Measurements from ENCODE around the gene CMSS1.

DNA sequence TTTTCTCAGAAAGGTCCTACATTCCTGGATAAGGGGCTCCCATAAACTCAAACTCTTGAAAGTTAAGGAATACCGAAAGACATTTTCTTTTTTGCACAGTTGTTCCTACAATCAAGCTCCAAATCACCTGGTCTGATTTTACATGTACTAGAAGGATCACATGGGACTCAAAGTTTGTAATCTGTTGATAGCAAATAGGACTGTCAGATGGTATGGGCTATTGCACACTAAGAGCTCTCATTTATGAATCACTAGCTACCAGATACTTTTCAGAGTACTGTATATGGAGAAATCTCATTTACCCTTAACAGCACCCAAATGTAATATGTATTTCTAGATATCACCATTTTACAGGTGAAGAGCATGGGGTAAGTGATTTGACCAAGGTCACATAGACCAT is 49.5 kb upstream of the CMSS1 start:
- TF ChIP-seq, protein P1, sequence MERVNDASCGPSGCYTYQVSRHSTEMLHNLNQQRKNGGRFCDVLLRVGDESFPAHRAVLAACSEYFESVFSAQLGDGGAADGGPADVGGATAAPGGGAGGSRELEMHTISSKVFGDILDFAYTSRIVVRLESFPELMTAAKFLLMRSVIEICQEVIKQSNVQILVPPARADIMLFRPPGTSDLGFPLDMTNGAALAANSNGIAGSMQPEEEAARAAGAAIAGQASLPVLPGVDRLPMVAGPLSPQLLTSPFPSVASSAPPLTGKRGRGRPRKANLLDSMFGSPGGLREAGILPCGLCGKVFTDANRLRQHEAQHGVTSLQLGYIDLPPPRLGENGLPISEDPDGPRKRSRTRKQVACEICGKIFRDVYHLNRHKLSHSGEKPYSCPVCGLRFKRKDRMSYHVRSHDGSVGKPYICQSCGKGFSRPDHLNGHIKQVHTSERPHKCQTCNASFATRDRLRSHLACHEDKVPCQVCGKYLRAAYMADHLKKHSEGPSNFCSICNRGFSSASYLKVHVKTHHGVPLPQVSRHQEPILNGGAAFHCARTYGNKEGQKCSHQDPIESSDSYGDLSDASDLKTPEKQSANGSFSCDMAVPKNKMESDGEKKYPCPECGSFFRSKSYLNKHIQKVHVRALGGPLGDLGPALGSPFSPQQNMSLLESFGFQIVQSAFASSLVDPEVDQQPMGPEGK (CRISPR knock-in tag; IDR thresholded peaks at IDR 0.05; ENCODE audit: borderline replicate concordance): no peak
- TF ChIP-seq ZNF70 (CRISPR knock-in tag; IDR thresholded peaks at IDR 0.05) (no peak), CSDC2 (CRISPR knock-in tag; IDR thresholded peaks at IDR 0.05) (no peak), RARB (CRISPR knock-in tag; IDR thresholded peaks at IDR 0.05) (no peak), POU6F1 (CRISPR knock-in tag; IDR thresholded peaks at IDR 0.05; ENCODE audit: borderline replicate concordance, low read depth) (no peak), TSHZ2 (CRISPR knock-in tag; IDR thresholded peaks at IDR 0.05) (no peak), ISL1 (CRISPR knock-in tag; IDR thresholded peaks at IDR 0.05) (no peak), ZFP30 (CRISPR knock-in tag; IDR thresholded peaks at IDR 0.05) (no peak), GLIS3 (CRISPR knock-in tag; IDR thresholded peaks at IDR 0.05) (no peak), OSR1 (CRISPR knock-in tag; IDR thresholded peaks at IDR 0.05) (no peak)
- TF ChIP-seq, protein P2, sequence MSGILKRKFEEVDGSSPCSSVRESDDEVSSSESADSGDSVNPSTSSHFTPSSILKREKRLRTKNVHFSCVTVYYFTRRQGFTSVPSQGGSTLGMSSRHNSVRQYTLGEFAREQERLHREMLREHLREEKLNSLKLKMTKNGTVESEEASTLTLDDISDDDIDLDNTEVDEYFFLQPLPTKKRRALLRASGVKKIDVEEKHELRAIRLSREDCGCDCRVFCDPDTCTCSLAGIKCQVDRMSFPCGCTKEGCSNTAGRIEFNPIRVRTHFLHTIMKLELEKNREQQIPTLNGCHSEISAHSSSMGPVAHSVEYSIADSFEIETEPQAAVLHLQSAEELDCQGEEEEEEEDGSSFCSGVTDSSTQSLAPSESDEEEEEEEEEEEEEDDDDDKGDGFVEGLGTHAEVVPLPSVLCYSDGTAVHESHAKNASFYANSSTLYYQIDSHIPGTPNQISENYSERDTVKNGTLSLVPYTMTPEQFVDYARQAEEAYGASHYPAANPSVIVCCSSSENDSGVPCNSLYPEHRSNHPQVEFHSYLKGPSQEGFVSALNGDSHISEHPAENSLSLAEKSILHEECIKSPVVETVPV (CRISPR knock-in tag; IDR thresholded peaks at IDR 0.05): no peak

Data from SK-N-SH treated with all-trans-retinoic acid at 6 μM for 48 hours (cell line).